Measurements from ENCODE around the gene PPIB. TPM values are rescaled to one million over a fixed set of nuclear protein-coding genes. Genes with fewer than 3 reads are reported as not detected.

Gene PPIB
- total RNA-seq, 1 donor from 2014 or later: 698 TPM

- peak overlapping the region; percentile 42 for H3K4me3 Mint-ChIP-seq (ENCODE audit: unreplicated experiment)
- no peak for DNase-seq (ENCODE audit: extremely low spot score, unreplicated experiment)
- TF ChIP-seq, protein P1, sequence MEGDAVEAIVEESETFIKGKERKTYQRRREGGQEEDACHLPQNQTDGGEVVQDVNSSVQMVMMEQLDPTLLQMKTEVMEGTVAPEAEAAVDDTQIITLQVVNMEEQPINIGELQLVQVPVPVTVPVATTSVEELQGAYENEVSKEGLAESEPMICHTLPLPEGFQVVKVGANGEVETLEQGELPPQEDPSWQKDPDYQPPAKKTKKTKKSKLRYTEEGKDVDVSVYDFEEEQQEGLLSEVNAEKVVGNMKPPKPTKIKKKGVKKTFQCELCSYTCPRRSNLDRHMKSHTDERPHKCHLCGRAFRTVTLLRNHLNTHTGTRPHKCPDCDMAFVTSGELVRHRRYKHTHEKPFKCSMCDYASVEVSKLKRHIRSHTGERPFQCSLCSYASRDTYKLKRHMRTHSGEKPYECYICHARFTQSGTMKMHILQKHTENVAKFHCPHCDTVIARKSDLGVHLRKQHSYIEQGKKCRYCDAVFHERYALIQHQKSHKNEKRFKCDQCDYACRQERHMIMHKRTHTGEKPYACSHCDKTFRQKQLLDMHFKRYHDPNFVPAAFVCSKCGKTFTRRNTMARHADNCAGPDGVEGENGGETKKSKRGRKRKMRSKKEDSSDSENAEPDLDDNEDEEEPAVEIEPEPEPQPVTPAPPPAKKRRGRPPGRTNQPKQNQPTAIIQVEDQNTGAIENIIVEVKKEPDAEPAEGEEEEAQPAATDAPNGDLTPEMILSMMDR (IDR thresholded peaks at IDR 0.05): no peak
- peaks cover 11% of the 10 kb centered on the region for H3K4me1 Mint-ChIP-seq (ENCODE audit: unreplicated experiment)
- H3K27me3 Mint-ChIP-seq (ENCODE audit: unreplicated experiment): peaks cover 3% of the 10 kb centered on the region
- H3K9me3 Mint-ChIP-seq (ENCODE audit: unreplicated experiment): no peaks in the 10 kb centered on the region
- no peak overlapping the region for H3K27ac Mint-ChIP-seq (ENCODE audit: unreplicated experiment)
- H3K36me3 Mint-ChIP-seq (ENCODE audit: unreplicated experiment): peaks cover 14% of the 10 kb centered on the region
These were observed 10.1 kb downstream of the PPIB start for GRCh38 chr15:64152507-64153387.

GRCh38 chr15:64151727-64152506, 10.9 kb downstream of the PPIB start, which contains the start of gene SNX22:
SNX22 (plus strand) TSS chr15:64151731; CDS start chr15:64151776, 45 bp downstream.
- H3K27ac Mint-ChIP-seq (ENCODE audit: unreplicated experiment): no peak within 1 kb of the TSS
- H3K36me3 Mint-ChIP-seq (ENCODE audit: unreplicated experiment): peaks cover 11% of the 10 kb centered on the region
- no peaks in the 10 kb centered on the region for H3K9me3 Mint-ChIP-seq (ENCODE audit: unreplicated experiment)
- H3K4me3 Mint-ChIP-seq (ENCODE audit: unreplicated experiment): peak within 1 kb of the TSS; percentile 56
- peaks cover 3% of the 10 kb centered on the region for H3K27me3 Mint-ChIP-seq (ENCODE audit: unreplicated experiment)
- no peak for DNase-seq (ENCODE audit: extremely low spot score, unreplicated experiment)
- TF ChIP-seq, protein P1 (IDR thresholded peaks at IDR 0.05): no peak
- peaks cover 11% of the 10 kb centered on the region for H3K4me1 Mint-ChIP-seq (ENCODE audit: unreplicated experiment)

DNA sequence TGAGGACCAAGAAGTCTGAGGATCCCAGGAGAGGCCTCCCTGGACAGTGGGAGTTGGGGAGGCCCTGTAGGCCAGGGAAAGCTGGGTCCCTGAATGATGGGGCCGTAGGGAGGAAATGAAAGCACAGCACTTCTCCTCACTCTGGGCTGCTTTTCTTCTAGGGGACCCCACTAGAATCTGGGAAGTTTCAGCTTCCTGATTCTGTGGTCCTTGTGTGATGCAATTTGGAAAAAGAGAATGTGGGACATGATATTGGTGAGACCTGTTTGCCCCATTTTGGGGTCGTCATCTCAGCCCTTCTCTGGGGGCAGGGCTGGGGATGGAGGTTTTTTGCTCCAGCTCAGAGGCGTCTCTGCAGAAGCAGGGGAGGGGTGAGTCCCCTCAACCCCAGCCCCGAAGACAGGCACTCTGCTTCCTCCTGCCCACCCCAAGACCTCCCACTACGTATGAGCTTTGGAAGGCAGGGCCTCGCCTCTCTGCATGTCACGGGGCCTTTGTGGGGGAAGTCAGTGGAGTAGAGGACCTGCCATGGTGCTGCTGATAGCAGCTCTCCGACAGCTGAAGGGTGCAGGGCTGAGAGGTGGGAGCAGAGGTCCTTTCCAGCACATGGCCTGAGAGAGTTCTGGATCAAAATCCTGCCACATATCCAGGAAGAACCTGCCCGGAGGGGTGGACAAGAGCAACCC, 12.8 kb downstream of the PPIB start:
- Mint-ChIP-seq H3K27me3 (ENCODE audit: unreplicated experiment) (peaks cover 3% of the 10 kb centered on the region), H3K4me3 (ENCODE audit: unreplicated experiment) (peak overlapping the region; percentile 16), H3K36me3 (ENCODE audit: unreplicated experiment) (peaks cover under 1% of the 10 kb centered on the region), H3K27ac (ENCODE audit: unreplicated experiment) (no peak overlapping the region), H3K9me3 (ENCODE audit: unreplicated experiment) (no peaks in the 10 kb centered on the region), H3K4me1 (ENCODE audit: unreplicated experiment) (peaks cover 11% of the 10 kb centered on the region)
- TF ChIP-seq, protein P1 (IDR thresholded peaks at IDR 0.05): no peak
- DNase-seq (ENCODE audit: extremely low spot score, unreplicated experiment): no peak

DNA sequence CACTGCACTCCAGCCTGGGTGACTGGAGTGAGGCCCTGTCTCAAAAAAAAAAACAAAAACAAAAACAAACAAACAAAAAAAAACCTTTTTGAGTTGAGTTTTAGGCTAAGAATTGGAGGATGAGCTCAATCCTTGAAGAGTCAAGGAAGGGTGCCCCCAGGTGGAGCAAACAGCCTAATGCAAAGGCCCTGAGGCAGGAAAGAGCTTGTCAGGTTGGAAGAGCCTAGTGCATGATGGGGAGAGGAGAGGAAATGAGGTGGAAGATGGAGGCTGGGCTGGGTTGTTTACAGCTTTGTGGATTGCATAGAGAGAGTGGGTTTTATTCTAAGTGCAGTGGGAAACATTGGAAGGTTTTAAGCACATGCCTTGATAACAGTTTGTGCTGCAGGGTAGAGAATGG, 13.4 kb downstream of the PPIB start:
- Mint-ChIP-seq H3K27ac (ENCODE audit: unreplicated experiment) (no peak overlapping the region), H3K9me3 (ENCODE audit: unreplicated experiment) (no peaks in the 10 kb centered on the region), H3K27me3 (ENCODE audit: unreplicated experiment) (peaks cover 3% of the 10 kb centered on the region), H3K4me3 (ENCODE audit: unreplicated experiment) (peak overlapping the region; percentile 16), H3K36me3 (ENCODE audit: unreplicated experiment) (peaks cover 5% of the 10 kb centered on the region), H3K4me1 (ENCODE audit: unreplicated experiment) (peaks cover 15% of the 10 kb centered on the region)
- TF ChIP-seq, protein P1 (IDR thresholded peaks at IDR 0.05): no peak
- no peak for DNase-seq (ENCODE audit: extremely low spot score, unreplicated experiment)
